K562 (cell line): ENCODE results near the gene MLANA. TPM values are rescaled to one million over a fixed set of nuclear protein-coding genes. Genes with fewer than 3 reads are reported as not detected.

Experiments used
- ARID2 ChIP-seq: fragments of 450-650 bp; IDR thresholded peaks from 2 replicates; pipeline ENCODE4 v1.6.1; 2017; ENCODE audit warnings: antibody characterized with exemption, mild to moderate bottlenecking
- DDX20 ChIP-seq: fragments of 450-650 bp; IDR thresholded peaks from 2 replicates; pipeline ENCODE4 v1.6.1; 2016; ENCODE audit warnings: missing genetic modification characterization, low read depth, mild to moderate bottlenecking, missing compliant biosample characterization, moderate library complexity
- ESRRA ChIP-seq: fragments of 450-650 bp; IDR thresholded peaks from 2 replicates; pipeline ENCODE4 v1.6.1; 2014; ENCODE audit warnings: low read depth, mild to moderate bottlenecking, moderate library complexity, borderline replicate concordance
- GATAD2A ChIP-seq: fragments of 450-650 bp; IDR thresholded peaks from 2 replicates; pipeline ENCODE4 v1.6.1; 2017
- HSF4 ChIP-seq: fragments of 250-450 bp; sonication (Bioruptor Pico); IDR thresholded peaks from 2 replicates; pipeline ENCODE4 v2.1.2; 2022; ENCODE audit warnings: mild to moderate bottlenecking, moderate library complexity, borderline replicate concordance
- JUND ChIP-seq, 2 experiments: IDR thresholded peaks; 2 replicates in 1 of 2; 3 replicates in 1 of 2; pipeline ENCODE4 v1.6.1; 2011; ENCODE audit warnings: borderline replicate concordance in 2 of 2, low read depth in 2 of 2, low read length in 2 of 2, improper control_type of control experiment in 1 of 2, missing biosample characterization in 1 of 2, missing genetic modification characterization in 1 of 2, missing genetic modification reagents in 1 of 2
- KLF1 ChIP-seq: fragments of 450-650 bp; IDR thresholded peaks from 2 replicates; pipeline ENCODE4 v1.6.1; 2016; ENCODE audit warnings: missing genetic modification characterization, missing compliant biosample characterization
- PATZ1 ChIP-seq: fragments of 250-450 bp; sonication (Bioruptor Pico); IDR thresholded peaks from 2 replicates; pipeline ENCODE4 v1.5.0; 2020; ENCODE audit warnings: mild to moderate bottlenecking, borderline replicate concordance
- RFX1 ChIP-seq: fragments of 450-650 bp; IDR thresholded peaks from 2 replicates; pipeline ENCODE4 v1.6.1; 2016; ENCODE audit warnings: mild to moderate bottlenecking, moderate library complexity
- RHOXF2B ChIP-seq: fragments of 250-450 bp; sonication (Bioruptor Pico); conservative IDR thresholded peaks from 2 replicates; pipeline ENCODE4 v1.5.1; 2021
- TAF7 ChIP-seq: fragments of 450-650 bp; IDR thresholded peaks from 2 replicates; pipeline ENCODE4 v1.6.1; 2016; ENCODE audit warnings: missing genetic modification characterization, missing compliant biosample characterization
- ZFP1 ChIP-seq: fragments of 450-650 bp; formaldehyde crosslinking; IDR thresholded peaks from 2 replicates; pipeline ENCODE4 v1.4.0; 2020; ENCODE audit warnings: mild to moderate bottlenecking, mixed read lengths
- ZNF316 ChIP-seq: fragments of 450-650 bp; IDR thresholded peaks from 2 replicates; pipeline ENCODE4 v1.6.1; 2016
- ZSCAN32 ChIP-seq: fragments of 450-650 bp; formaldehyde crosslinking; IDR thresholded peaks from 2 replicates; pipeline ENCODE4 v1.4.0; 2020; ENCODE audit warnings: mild to moderate bottlenecking, moderate library complexity
- polyA plus RNA-seq, 8 experiments: library from polyadenylated mRNA; depleted of rRNA in 4 of 8; stranded (reverse) in 5 of 8; unstranded in 3 of 8; fragments of >200 nt; fragmentation: Nextera tagmentation in 2 of 8; fragmentation: Illumina TruSeq in 1 of 8; extraction: Ambion mirVana in 2 of 8; extraction: Trizol in 1 of 8; gene quantifications; 2 replicates each; pipeline versions ENCODE4 v1.2.1 to v1.2.3, GENCODE V29; 2011 to 2014; ENCODE audit warnings: inconsistent platforms in 1 of 8, missing spikeins in 1 of 8
- total RNA-seq, 7 experiments: library from RNA; depleted of rRNA in 6 of 7; stranded (reverse); fragments of >200 nt in 6 of 7; fragmentation: Illumina TruSeq in 2 of 7; extraction: Trizol in 2 of 7; gene quantifications; 2 replicates each; pipeline versions ENCODE4 v1.2.1 to v1.2.3, GENCODE V29; 2011 to 2021; ENCODE audit warnings: low replicate concordance in 1 of 7
- TF ChIP-seq, protein P1 (sequence below), 3 experiments: fragments of 200-800 bp in 1 of 3; fragments of 250-450 bp in 1 of 3; fragments of 450-650 bp in 1 of 3; sonication (Bioruptor Pico) in 1 of 3; sonication (Bioruptor generic) in 1 of 3; formaldehyde crosslinking in 1 of 3; IDR thresholded peaks; 2 replicates each; pipeline versions ENCODE4 v1.6.1 to v1.8.0; 2016 to 2022; ENCODE audit warnings: mild to moderate bottlenecking in 2 of 3, missing genetic modification characterization in 2 of 3, missing compliant biosample characterization in 1 of 3, moderate library complexity in 1 of 3
- TF ChIP-seq, protein P2 (sequence below): fragments of 450-650 bp; formaldehyde crosslinking; IDR thresholded peaks from 2 replicates; pipeline ENCODE4 v1.4.0; 2022; ENCODE audit warnings: missing genetic modification characterization
- TF ChIP-seq, protein P3 (sequence below), 3 experiments: IDR thresholded peaks in 2 of 3; conservative IDR thresholded peaks in 1 of 3; 2 replicates each; pipeline ENCODE4 v1.5.1; 2011 to 2012; ENCODE audit warnings: low read length in 3 of 3, mild to moderate bottlenecking in 3 of 3, control low read depth in 2 of 3, improper control_type of control experiment in 1 of 3, inconsistent platforms in 1 of 3, low read depth in 1 of 3, mixed read lengths in 1 of 3, moderate library complexity in 1 of 3; ENCODE audit not compliant: insufficient read depth in 2 of 3

Gene MLANA
- total and polyA plus RNA-seq, 9 of the 15 experiments (the other 6 are each of a cell fraction or from before 2014, with no cell fraction given) = not detected

GRCh38 chr9:5879419-5880181, 11.1 kb upstream of the MLANA start (continued):
- TF ChIP-seq, protein P1, sequence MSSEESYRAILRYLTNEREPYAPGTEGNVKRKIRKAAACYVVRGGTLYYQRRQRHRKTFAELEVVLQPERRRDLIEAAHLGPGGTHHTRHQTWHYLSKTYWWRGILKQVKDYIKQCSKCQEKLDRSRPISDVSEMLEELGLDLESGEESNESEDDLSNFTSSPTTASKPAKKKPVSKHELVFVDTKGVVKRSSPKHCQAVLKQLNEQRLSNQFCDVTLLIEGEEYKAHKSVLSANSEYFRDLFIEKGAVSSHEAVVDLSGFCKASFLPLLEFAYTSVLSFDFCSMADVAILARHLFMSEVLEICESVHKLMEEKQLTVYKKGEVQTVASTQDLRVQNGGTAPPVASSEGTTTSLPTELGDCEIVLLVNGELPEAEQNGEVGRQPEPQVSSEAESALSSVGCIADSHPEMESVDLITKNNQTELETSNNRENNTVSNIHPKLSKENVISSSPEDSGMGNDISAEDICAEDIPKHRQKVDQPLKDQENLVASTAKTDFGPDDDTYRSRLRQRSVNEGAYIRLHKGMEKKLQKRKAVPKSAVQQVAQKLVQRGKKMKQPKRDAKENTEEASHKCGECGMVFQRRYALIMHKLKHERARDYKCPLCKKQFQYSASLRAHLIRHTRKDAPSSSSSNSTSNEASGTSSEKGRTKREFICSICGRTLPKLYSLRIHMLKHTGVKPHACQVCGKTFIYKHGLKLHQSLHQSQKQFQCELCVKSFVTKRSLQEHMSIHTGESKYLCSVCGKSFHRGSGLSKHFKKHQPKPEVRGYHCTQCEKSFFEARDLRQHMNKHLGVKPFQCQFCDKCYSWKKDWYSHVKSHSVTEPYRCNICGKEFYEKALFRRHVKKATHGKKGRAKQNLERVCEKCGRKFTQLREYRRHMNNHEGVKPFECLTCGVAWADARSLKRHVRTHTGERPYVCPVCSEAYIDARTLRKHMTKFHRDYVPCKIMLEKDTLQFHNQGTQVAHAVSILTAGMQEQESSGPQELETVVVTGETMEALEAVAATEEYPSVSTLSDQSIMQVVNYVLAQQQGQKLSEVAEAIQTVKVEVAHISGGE (CRISPR knock-in tag; IDR thresholded peaks at IDR 0.05) = no peak
- TF ChIP-seq RHOXF2B (CRISPR knock-in tag) = no peak
- TF ChIP-seq KLF1 = no peak
- TF ChIP-seq RFX1 = no peak
- TF ChIP-seq ESRRA = no peak; the same call in 1 of the 2 replicates
- TF ChIP-seq ARID2 = no peak
- no peak for TF ChIP-seq HSF4
- TF ChIP-seq ZSCAN32 = no peak
- TF ChIP-seq DDX20 (tag) = no peak
- TF ChIP-seq ZNF316 = no peak
- TF ChIP-seq, protein P2, sequence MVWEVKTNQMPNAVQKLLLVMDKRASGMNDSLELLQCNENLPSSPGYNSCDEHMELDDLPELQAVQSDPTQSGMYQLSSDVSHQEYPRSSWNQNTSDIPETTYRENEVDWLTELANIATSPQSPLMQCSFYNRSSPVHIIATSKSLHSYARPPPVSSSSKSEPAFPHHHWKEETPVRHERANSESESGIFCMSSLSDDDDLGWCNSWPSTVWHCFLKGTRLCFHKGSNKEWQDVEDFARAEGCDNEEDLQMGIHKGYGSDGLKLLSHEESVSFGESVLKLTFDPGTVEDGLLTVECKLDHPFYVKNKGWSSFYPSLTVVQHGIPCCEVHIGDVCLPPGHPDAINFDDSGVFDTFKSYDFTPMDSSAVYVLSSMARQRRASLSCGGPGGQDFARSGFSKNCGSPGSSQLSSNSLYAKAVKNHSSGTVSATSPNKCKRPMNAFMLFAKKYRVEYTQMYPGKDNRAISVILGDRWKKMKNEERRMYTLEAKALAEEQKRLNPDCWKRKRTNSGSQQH = no peak
- no peak for TF ChIP-seq GATAD2A
- TF ChIP-seq ZFP1 (CRISPR knock-in tag) = no peak
- TF ChIP-seq TAF7 = no peak
- peak; percentile 99 for TF ChIP-seq JUND (IDR thresholded peaks at IDR 0.05; ENCODE audit: borderline replicate concordance, low read depth, low read length)
- peak; percentile 99 for TF ChIP-seq JUND (tag; IDR thresholded peaks at IDR 0.05; ENCODE audit: borderline replicate concordance, low read depth, low read length)
- TF ChIP-seq, protein P3, sequence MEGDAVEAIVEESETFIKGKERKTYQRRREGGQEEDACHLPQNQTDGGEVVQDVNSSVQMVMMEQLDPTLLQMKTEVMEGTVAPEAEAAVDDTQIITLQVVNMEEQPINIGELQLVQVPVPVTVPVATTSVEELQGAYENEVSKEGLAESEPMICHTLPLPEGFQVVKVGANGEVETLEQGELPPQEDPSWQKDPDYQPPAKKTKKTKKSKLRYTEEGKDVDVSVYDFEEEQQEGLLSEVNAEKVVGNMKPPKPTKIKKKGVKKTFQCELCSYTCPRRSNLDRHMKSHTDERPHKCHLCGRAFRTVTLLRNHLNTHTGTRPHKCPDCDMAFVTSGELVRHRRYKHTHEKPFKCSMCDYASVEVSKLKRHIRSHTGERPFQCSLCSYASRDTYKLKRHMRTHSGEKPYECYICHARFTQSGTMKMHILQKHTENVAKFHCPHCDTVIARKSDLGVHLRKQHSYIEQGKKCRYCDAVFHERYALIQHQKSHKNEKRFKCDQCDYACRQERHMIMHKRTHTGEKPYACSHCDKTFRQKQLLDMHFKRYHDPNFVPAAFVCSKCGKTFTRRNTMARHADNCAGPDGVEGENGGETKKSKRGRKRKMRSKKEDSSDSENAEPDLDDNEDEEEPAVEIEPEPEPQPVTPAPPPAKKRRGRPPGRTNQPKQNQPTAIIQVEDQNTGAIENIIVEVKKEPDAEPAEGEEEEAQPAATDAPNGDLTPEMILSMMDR (IDR thresholded peaks at IDR 0.05 in 2 of 3, conservative IDR thresholded peaks at IDR 0.05 in 1 of 3; ENCODE audit: insufficient read depth in 2 of 3, low read depth in 1 of 3, low read length in 3 of 3) = no peak
- TF ChIP-seq PATZ1 = no peak
